ENCODE data around the gene DLEU7.

The DLEU7 gene

GRCh38 chr13:50842251-50842989 lies 1.1 kb downstream of the DLEU7 start:
- no peak for DNase-seq

- no peak for DNase-seq
These were observed 1.7 kb downstream of the DLEU7 start for GRCh38 chr13:50841786-50842185.

DNA sequence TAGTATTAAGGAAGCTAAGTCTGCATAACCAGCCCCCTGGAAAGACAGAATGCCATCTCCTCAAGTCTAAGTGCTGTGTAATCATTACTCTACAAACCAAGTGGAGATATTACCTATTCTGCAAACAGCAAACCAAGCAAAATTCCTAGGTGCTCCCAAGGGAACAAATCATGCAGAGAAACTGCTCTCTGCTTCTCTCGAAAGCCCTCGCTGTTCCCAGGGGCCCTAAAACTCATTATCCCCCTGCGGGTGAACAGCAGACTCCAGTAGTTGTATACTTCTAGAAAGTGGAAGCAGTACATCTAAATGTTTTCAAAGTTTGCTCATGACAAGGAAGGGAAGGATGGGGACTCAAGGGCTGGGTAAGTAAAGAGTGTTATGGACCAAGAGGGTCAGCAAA lies 3.2 kb downstream of the DLEU7 start:
- no peak for DNase-seq

DNA sequence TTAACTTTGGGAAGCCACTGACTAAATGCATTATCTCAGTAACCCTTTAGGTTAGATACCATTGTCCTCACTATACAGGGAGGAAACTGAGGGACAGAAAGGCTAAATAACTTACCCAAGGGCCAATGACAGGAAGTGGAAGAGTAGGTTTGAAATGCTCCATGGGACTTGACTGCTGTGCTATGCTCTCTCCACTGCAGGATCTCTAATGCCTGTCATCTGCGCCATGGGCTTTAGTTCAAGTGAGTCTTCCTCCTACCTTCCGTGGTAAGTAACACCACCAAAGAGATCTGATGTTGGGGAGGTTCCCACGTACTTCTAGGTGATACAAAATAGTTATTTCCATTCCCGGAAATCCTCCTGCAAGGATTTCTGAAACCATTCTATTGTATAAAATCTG lies 3.7 kb downstream of the DLEU7 start:
- no peak for DNase-seq

- DNase-seq: no peak
These were observed 4.8 kb downstream of the DLEU7 start for GRCh38 chr13:50838701-50839100.

- no peak for DNase-seq
These were observed 5.5 kb downstream of the DLEU7 start for GRCh38 chr13:50838031-50838430.

DNA sequence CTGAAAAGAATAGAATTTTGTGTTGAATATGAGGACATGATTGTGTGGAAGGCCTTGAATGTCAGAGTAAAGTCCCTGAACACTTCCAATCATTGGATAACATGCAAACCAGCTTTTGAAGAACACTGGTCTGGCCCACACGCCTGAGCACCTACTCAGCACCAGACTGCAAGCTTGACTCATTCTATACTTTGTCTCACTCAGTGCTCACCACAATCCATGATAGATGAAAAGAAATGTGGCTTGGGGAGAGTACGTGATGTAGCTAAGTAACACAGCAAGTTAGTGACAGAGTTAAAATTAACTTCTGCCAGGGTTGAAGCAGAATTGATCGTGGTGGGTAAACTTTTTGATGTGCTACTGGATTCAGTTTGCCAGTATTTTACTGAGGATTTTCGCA lies 12.0 kb downstream of the DLEU7 start:
- DNase-seq: no peak

- DNase-seq: no peak
These were observed 13.6 kb downstream of the DLEU7 start for GRCh38 chr13:50829896-50830295.

DNA sequence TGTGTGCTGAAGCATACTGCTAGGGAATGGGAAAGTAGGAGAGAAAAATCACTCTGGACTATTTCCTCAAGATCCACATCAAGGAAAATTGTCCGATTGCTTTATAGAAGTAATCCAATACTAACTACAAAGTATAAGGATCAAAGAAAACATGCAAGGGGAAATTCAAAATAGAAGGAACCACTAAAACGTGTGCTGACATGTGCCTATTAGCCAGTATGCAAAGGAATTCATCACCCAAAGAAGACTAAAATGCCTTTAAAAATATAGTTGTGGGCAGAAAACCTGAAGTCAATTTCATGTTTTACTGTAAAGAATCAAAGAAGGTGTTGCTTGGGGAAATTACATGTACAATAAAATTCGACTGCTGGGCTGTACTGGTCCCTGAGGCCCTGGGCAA lies 14.3 kb downstream of the DLEU7 start:
- no peak for DNase-seq

- no peak for DNase-seq
These were observed 17.5 kb downstream of the DLEU7 start for GRCh38 chr13:50826035-50826434.

GRCh38 chr13:50812242-50812641 lies 31.2 kb downstream of the DLEU7 start:
- DNase-seq: peak; percentile 20

GRCh38 chr13:50810998-50811397 lies 32.5 kb downstream of the DLEU7 start:
- peak; percentile 71 for DNase-seq

GRCh38 chr13:50810468-50810867 lies 33.0 kb downstream of the DLEU7 start:
- DNase-seq: no peak

GRCh38 chr13:50809133-50810090 lies 34.1 kb downstream of the DLEU7 start:
- DNase-seq: no peak

GRCh38 chr13:50805805-50806204 lies 37.7 kb downstream of the DLEU7 start:
- DNase-seq: peak; percentile 65

DNA sequence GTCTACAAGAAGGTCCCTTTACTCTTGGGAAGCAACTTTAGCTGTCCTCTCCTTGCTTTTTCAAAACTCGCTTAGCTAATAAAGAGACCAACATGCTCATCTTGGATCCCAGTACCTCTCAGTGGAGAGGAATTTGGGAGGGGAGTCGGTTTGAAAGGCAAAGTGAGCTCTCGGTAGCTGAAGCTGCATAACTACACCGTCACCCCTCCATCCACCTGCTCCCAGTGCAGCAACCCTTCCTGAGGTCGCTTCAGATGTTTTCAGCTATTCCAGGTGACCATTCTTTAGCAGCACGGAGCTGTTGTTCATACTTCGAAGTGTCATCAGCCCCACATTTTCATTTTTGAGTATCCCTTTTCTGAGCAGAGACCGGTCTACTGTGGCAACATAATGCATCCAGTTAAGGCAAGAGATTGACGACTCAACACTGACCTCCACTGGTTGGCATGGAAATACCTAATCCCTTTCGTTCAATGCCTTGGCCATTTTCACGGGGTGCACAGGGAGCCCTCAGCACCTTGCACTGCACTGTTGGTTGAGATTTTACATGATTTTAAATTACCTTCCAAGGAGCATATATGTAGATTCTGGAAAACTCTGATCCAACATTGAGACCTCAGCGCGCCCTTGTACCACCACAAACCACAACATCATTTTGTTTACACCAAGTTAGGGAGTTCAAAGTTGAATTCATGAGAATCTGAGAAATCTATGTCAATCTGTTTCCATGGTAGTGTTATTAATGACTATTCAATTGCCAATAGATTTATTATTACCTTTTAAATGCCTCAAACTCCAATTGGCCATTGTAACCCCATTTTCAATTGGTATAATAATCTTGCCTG lies 42.2 kb downstream of the DLEU7 start:
- peak; percentile 86 for DNase-seq

GRCh38 chr13:50800091-50800739 lies 43.3 kb downstream of the DLEU7 start:
- no peak for DNase-seq

GRCh38 chr13:50798923-50799322 lies 44.6 kb downstream of the DLEU7 start:
- peak; percentile 22 for DNase-seq

DNA sequence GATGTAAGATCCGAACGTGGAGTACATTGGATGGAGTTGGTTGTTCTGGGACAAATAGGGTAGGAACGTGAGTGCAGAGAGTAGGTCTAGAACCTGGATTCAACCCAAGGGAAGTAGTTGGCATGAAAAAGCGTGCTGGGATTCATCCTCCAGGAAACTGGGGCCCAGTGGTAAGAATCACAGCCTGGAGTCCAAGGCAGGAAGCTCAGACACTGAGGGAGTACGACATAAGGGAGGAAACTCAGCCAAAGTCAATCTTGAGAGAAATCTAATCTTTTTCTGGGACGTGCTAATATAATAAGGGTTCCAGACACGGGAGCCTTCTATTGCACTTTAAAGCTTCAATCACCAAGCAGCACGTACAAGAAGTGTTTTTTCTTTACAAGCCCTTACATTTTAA lies 46.4 kb downstream of the DLEU7 start:
- no peak for DNase-seq

DNA sequence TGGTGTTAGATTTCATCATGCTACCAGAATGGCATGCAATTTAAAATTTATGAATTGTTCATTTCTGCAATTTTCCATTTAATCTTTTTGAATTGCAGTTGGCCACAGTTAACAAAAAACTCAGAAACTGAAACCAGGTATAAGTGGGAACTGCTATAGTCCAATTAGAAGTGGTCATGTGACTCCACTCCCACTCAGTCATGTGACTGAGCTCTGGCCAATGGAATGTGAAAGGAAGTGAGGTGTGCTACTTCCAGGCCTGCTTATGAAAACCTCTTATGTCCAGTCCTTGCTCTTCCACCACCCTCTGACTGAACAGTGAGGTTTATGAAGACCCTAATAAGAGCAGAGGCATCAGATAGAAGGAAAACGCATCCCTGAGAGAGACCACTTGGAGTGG lies 47.0 kb downstream of the DLEU7 start:
- peak; percentile 41 for DNase-seq

- peak; percentile 49 for DNase-seq
These were observed 49.3 kb downstream of the DLEU7 start for GRCh38 chr13:50794226-50794625.

- no peak for DNase-seq
These were observed 50.5 kb downstream of the DLEU7 start for GRCh38 chr13:50793026-50793425.

All from OCI-M1 (cell line).